ENCODE results near the gene FLRT2.

- no peak for TF ChIP-seq EZH2phosphoT487 (IDR thresholded peaks at IDR 0.05; ENCODE audit: borderline replicate concordance, low read length)
- no peak for TF ChIP-seq CTCF (IDR thresholded peaks at IDR 0.05; ENCODE audit: low read depth, low read length, poor library complexity, severe bottlenecking)
Observed at GRCh38 chr14:85574853-85575616, 45.1 kb downstream of the FLRT2 start.

Data from DOHH2 (cell line).